ENCODE data around the gene GPHN.

Gene GPHN

GRCh38 chr14:66959437-66960050, 451.6 kb downstream of the GPHN start:
- H3K27ac ChIP-seq: no peak overlapping the region
- no peak for TF ChIP-seq CTCF (IDR thresholded peaks at IDR 0.05)
- no peaks in the 10 kb centered on the region for H3K27me3 ChIP-seq
- no peaks in the 10 kb centered on the region for H3K4me1 ChIP-seq
- no peak for DNase-seq
- no peak overlapping the region for H3K4me3 ChIP-seq
- intact Hi-C loops (cut with DNase I; ENCODE audit: low total_unique reads): no loop called here
- H3K9me3 ChIP-seq: peaks cover 4 to 9% (median 5%) of the 10 kb centered on the region in 3 donors
- H3K36me3 ChIP-seq: peaks cover 0 to 27% (median 20%) of the 10 kb centered on the region in 3 donors

- no peak overlapping the region for H3K4me3 ChIP-seq
- no peak for DNase-seq
- peaks cover 8 to 13% (median 9%) of the 10 kb centered on the region in 3 donors for H3K36me3 ChIP-seq
- TF ChIP-seq CTCF (IDR thresholded peaks at IDR 0.05): no peak
- H3K9me3 ChIP-seq: no peaks in the 10 kb centered on the region
- no peaks in the 10 kb centered on the region for H3K27me3 ChIP-seq
- H3K27ac ChIP-seq: no peak overlapping the region
- no peaks in the 10 kb centered on the region for H3K4me1 ChIP-seq
- intact Hi-C loops (cut with DNase I; ENCODE audit: low total_unique reads): no loop called here
Observed at GRCh38 chr14:66965831-66966230, 457.9 kb downstream of the GPHN start.

- no peak for DNase-seq
- intact Hi-C loops (cut with DNase I; ENCODE audit: low total_unique reads): no loop called here
- Histone ChIP-seq H3K4me3 (no peak overlapping the region), H3K27me3 (no peaks in the 10 kb centered on the region), H3K4me1 (no peaks in the 10 kb centered on the region), H3K27ac (no peak overlapping the region), H3K36me3 (no peaks in the 10 kb centered on the region), H3K9me3 (no peaks in the 10 kb centered on the region)
- TF ChIP-seq CTCF (IDR thresholded peaks at IDR 0.05): no peak
Observed at GRCh38 chr14:66972469-66972868, 464.5 kb downstream of the GPHN start.

GRCh38 chr14:66974397-66975025, 466.6 kb downstream of the GPHN start:
- Histone ChIP-seq H3K4me3 (no peak overlapping the region), H3K27ac (no peak overlapping the region), H3K27me3 (no peaks in the 10 kb centered on the region), H3K36me3 (no peaks in the 10 kb centered on the region), H3K9me3 (no peaks in the 10 kb centered on the region), H3K4me1 (no peaks in the 10 kb centered on the region)
- DNase-seq: no peak
- intact Hi-C loops (cut with DNase I; ENCODE audit: low total_unique reads): no loop called here
- no peak for TF ChIP-seq CTCF (IDR thresholded peaks at IDR 0.05)

GRCh38 chr14:66975251-66975650, 467.3 kb downstream of the GPHN start:
- no peaks in the 10 kb centered on the region for H3K27me3 ChIP-seq
- no peak overlapping the region for H3K4me3 ChIP-seq
- H3K9me3 ChIP-seq: no peaks in the 10 kb centered on the region
- intact Hi-C loops (cut with DNase I; ENCODE audit: low total_unique reads): no loop called here
- DNase-seq: no peak
- no peaks in the 10 kb centered on the region for H3K4me1 ChIP-seq
- H3K36me3 ChIP-seq: no peaks in the 10 kb centered on the region
- TF ChIP-seq CTCF (IDR thresholded peaks at IDR 0.05): no peak
- H3K27ac ChIP-seq: no peak overlapping the region
